Measurements from ENCODE around the gene IRF5. TPM values are rescaled to one million over a fixed set of nuclear protein-coding genes. Genes with fewer than 3 reads are reported as not detected.

Gene IRF5
- polyA plus RNA-seq, 1 donor from 2014 or later: not detected

DNA sequence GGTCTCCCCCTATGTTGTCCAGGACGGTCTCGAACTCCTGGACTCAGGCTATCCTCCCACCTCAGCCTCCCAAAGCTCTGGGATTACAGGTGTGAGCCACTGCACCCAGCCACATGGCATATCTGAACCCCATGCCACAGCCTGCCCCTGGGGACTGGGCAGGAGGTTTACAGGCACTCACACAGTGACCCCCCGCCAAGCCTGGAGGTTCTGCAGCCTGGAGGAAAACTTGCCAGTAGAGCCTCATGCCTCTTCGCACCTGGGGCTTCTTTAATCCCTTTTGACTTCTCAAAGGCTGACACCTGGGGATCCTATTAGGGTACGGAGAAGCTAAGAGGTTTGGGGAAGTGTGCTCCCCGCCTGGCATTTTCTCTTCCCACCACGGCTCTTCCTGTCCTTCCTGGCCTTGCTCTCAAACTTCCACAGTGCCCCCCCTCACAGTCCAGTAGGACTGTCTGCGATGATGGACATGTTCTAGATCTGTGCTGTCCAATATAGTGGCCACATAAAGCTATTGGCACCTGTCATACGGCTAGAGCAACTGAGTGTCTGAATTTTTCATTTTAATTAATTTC lies 15.8 kb upstream of the IRF5 start:
- H3K4me3 ChIP-seq (ENCODE audit: low read length): no peak overlapping the region
- no peaks in the 10 kb centered on the region for H3K79me2 ChIP-seq (replicated peaks; ENCODE audit: insufficient read depth, low read length)
- no peaks in the 10 kb centered on the region for H3K9me3 ChIP-seq (ENCODE audit: low read length)
- H3K27me3 ChIP-seq (ENCODE audit: insufficient read depth, low read depth, low read length): peaks cover 2% of the 10 kb centered on the region
- H3K9me2 ChIP-seq (ENCODE audit: insufficient read depth, low read length): no peaks in the 10 kb centered on the region
- H3K9ac ChIP-seq (ENCODE audit: low read length): no peak overlapping the region
- H3F3A ChIP-seq (ENCODE audit: insufficient read depth, low read length, poor library complexity, severe bottlenecking): no peaks in the 10 kb centered on the region
- no peaks in the 10 kb centered on the region for H4K20me1 ChIP-seq (ENCODE audit: insufficient read depth)
- no peak overlapping the region for H3K27ac ChIP-seq (ENCODE audit: low read length)
- TF ChIP-seq, protein P1, sequence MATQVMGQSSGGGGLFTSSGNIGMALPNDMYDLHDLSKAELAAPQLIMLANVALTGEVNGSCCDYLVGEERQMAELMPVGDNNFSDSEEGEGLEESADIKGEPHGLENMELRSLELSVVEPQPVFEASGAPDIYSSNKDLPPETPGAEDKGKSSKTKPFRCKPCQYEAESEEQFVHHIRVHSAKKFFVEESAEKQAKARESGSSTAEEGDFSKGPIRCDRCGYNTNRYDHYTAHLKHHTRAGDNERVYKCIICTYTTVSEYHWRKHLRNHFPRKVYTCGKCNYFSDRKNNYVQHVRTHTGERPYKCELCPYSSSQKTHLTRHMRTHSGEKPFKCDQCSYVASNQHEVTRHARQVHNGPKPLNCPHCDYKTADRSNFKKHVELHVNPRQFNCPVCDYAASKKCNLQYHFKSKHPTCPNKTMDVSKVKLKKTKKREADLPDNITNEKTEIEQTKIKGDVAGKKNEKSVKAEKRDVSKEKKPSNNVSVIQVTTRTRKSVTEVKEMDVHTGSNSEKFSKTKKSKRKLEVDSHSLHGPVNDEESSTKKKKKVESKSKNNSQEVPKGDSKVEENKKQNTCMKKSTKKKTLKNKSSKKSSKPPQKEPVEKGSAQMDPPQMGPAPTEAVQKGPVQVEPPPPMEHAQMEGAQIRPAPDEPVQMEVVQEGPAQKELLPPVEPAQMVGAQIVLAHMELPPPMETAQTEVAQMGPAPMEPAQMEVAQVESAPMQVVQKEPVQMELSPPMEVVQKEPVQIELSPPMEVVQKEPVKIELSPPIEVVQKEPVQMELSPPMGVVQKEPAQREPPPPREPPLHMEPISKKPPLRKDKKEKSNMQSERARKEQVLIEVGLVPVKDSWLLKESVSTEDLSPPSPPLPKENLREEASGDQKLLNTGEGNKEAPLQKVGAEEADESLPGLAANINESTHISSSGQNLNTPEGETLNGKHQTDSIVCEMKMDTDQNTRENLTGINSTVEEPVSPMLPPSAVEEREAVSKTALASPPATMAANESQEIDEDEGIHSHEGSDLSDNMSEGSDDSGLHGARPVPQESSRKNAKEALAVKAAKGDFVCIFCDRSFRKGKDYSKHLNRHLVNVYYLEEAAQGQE (IDR thresholded peaks at IDR 0.05; ENCODE audit: borderline replicate concordance): no peak
- TF ChIP-seq, protein P2, sequence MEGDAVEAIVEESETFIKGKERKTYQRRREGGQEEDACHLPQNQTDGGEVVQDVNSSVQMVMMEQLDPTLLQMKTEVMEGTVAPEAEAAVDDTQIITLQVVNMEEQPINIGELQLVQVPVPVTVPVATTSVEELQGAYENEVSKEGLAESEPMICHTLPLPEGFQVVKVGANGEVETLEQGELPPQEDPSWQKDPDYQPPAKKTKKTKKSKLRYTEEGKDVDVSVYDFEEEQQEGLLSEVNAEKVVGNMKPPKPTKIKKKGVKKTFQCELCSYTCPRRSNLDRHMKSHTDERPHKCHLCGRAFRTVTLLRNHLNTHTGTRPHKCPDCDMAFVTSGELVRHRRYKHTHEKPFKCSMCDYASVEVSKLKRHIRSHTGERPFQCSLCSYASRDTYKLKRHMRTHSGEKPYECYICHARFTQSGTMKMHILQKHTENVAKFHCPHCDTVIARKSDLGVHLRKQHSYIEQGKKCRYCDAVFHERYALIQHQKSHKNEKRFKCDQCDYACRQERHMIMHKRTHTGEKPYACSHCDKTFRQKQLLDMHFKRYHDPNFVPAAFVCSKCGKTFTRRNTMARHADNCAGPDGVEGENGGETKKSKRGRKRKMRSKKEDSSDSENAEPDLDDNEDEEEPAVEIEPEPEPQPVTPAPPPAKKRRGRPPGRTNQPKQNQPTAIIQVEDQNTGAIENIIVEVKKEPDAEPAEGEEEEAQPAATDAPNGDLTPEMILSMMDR (IDR thresholded peaks at IDR 0.05; ENCODE audit: poor library complexity, severe bottlenecking): no peak
- TF ChIP-seq EZH2 (IDR thresholded peaks at IDR 0.05; ENCODE audit: borderline replicate concordance, insufficient read depth, low read length, poor library complexity, severe bottlenecking) (no peak), SMC3 (conservative IDR thresholded peaks at IDR 0.05; ENCODE audit: poor library complexity) (no peak), MXI1 (conservative IDR thresholded peaks at IDR 0.05; ENCODE audit: poor library complexity, severe bottlenecking) (no peak), POLR2AphosphoS5 (IDR thresholded peaks at IDR 0.05) (no peak), EP300 (conservative IDR thresholded peaks at IDR 0.05; ENCODE audit: poor library complexity, severe bottlenecking) (no peak), TAF1 (IDR thresholded peaks at IDR 0.05; ENCODE audit: low read depth) (no peak), RAD21 (conservative IDR thresholded peaks at IDR 0.05) (no peak)
- no peak overlapping the region for H3K4me2 ChIP-seq (ENCODE audit: low read length)
- no peaks in the 10 kb centered on the region for H3K36me3 ChIP-seq (ENCODE audit: insufficient read depth, low read length)
- no peak overlapping the region for H2AFZ ChIP-seq (ENCODE audit: low read depth, low read length)

DNA sequence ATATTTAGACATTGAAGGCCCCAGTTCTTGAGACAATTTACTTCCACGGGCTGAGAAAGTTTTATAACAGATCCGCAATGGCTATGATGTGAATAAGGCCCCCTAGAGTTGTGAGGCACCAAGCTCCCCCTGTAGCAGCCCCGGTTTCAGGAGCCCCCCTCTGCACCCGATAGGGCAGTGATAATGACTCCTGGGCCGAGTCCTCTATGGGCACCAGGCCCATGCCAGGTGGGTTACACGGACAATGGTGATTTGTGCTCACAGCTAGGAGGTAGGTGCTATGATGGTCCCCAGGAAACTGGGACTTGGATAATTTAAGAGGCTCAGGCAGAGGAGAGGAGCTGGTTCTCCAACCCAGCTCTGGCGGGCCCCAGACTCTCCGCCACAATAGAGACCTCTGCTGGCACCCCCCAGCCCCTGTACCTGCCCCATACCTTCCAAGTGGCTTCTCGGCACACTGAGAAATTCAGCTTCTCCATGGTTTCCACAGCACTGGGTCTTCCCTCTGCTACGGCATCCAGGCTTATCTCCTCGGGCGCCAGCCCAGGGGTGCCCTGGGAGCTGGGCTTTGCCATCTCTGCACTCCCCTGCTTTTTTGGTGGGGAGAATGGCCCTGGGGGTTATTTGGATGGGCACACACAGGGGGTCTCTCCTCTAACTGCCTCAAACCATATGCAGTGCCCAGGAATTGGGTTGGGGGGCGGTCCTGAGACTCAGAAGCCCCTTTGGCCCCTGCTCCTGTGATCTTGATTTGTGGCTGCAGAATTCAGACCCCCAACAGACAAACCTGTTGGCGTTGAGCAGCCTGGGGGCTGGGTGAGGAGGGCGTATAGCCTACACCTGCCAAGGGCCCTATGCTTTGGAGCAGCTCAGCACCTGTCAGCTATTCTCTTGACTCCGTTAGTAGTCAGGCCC lies 15.0 kb upstream of the IRF5 start:
- Histone ChIP-seq H3K27ac (ENCODE audit: low read length) (no peak overlapping the region), H3K27me3 (ENCODE audit: insufficient read depth, low read depth, low read length) (no peaks in the 10 kb centered on the region), H3K9me2 (ENCODE audit: insufficient read depth, low read length) (no peaks in the 10 kb centered on the region), H3K9me3 (ENCODE audit: low read length) (no peaks in the 10 kb centered on the region), H3F3A (ENCODE audit: insufficient read depth, low read length, poor library complexity, severe bottlenecking) (no peaks in the 10 kb centered on the region), H3K79me2 (replicated peaks; ENCODE audit: insufficient read depth, low read length) (no peaks in the 10 kb centered on the region), H4K20me1 (ENCODE audit: insufficient read depth) (no peaks in the 10 kb centered on the region), H3K4me3 (ENCODE audit: low read length) (no peak overlapping the region), H3K9ac (ENCODE audit: low read length) (no peak overlapping the region), H3K36me3 (ENCODE audit: insufficient read depth, low read length) (no peaks in the 10 kb centered on the region), H2AFZ (ENCODE audit: low read depth, low read length) (no peak overlapping the region), H3K4me2 (ENCODE audit: low read length) (no peak overlapping the region)
- TF ChIP-seq TAF1 (IDR thresholded peaks at IDR 0.05; ENCODE audit: low read depth): no peak
- TF ChIP-seq POLR2AphosphoS5 (IDR thresholded peaks at IDR 0.05): no peak
- TF ChIP-seq, protein P2 (IDR thresholded peaks at IDR 0.05; ENCODE audit: poor library complexity, severe bottlenecking): no peak
- no peak for TF ChIP-seq EZH2 (IDR thresholded peaks at IDR 0.05; ENCODE audit: borderline replicate concordance, insufficient read depth, low read length, poor library complexity, severe bottlenecking)
- no peak for TF ChIP-seq RAD21 (conservative IDR thresholded peaks at IDR 0.05)
- no peak for TF ChIP-seq EP300 (conservative IDR thresholded peaks at IDR 0.05; ENCODE audit: poor library complexity, severe bottlenecking)
- no peak for TF ChIP-seq MXI1 (conservative IDR thresholded peaks at IDR 0.05; ENCODE audit: poor library complexity, severe bottlenecking)
- TF ChIP-seq, protein P1 (IDR thresholded peaks at IDR 0.05; ENCODE audit: borderline replicate concordance): no peak
- no peak for TF ChIP-seq SMC3 (conservative IDR thresholded peaks at IDR 0.05; ENCODE audit: poor library complexity)

Measured in neural cell (in vitro differentiated cells).